NCI-H2029 (cell line): ENCODE results near the gene ANTXR1.

Experiments used
- DNase-seq: peaks from one replicate; lab custom pipeline; 2025; lab: John Stamatoyannopoulos, UW

The ANTXR1 gene

GRCh38 chr2:69134306-69134945 lies 121.4 kb downstream of the ANTXR1 start:
- DNase-seq, result no peak

- DNase-seq, result no peak
Measured at GRCh38 chr2:69138247-69138772, 125.3 kb downstream of the ANTXR1 start.

GRCh38 chr2:69138793-69139459 lies 125.9 kb downstream of the ANTXR1 start:
- no peak for DNase-seq

GRCh38 chr2:69139778-69140670 lies 127.0 kb downstream of the ANTXR1 start:
- no peak for DNase-seq

- DNase-seq, result no peak
Measured at GRCh38 chr2:69141061-69141460, 128.1 kb downstream of the ANTXR1 start.

- DNase-seq, result no peak
Measured at GRCh38 chr2:69143748-69144360, 130.9 kb downstream of the ANTXR1 start.

GRCh38 chr2:69145204-69145603 lies 132.2 kb downstream of the ANTXR1 start:
- DNase-seq, result no peak

GRCh38 chr2:69147841-69148533 lies 135.0 kb downstream of the ANTXR1 start:
- DNase-seq, result no peak

GRCh38 chr2:69149631-69150215 lies 136.7 kb downstream of the ANTXR1 start:
- DNase-seq, result no peak

GRCh38 chr2:69151931-69152330 lies 139.0 kb downstream of the ANTXR1 start:
- DNase-seq, result no peak

- no peak for DNase-seq
Measured at GRCh38 chr2:69152847-69153583, 140.0 kb downstream of the ANTXR1 start.

- DNase-seq, result no peak
Measured at GRCh38 chr2:69154106-69154505, 141.1 kb downstream of the ANTXR1 start.

- no peak for DNase-seq
Measured at GRCh38 chr2:69156624-69157023, 143.6 kb downstream of the ANTXR1 start.

- no peak for DNase-seq
Measured at GRCh38 chr2:69157441-69157840, 144.5 kb downstream of the ANTXR1 start.

GRCh38 chr2:69159986-69160385 lies 147.0 kb downstream of the ANTXR1 start:
- DNase-seq, result no peak

- no peak for DNase-seq
Measured at GRCh38 chr2:69162057-69162456, 149.1 kb downstream of the ANTXR1 start.

- DNase-seq, result no peak
Measured at GRCh38 chr2:69163109-69163508, 150.1 kb downstream of the ANTXR1 start.

- no peak for DNase-seq
Measured at GRCh38 chr2:69163556-69163955, 150.6 kb downstream of the ANTXR1 start.

- DNase-seq, result no peak
Measured at GRCh38 chr2:69164061-69164778, 151.2 kb downstream of the ANTXR1 start.
